Naive thymus-derived CD4-positive, alpha-beta T cell (primary cell): ENCODE measurements around the gene HSPA12B. TPM values are rescaled to one million over a fixed set of nuclear protein-coding genes. Genes with fewer than 3 reads are reported as not detected.

Source experiments
- ATAC-seq: fragments of 150-1000 bp; cut with Tn5 transposase; 2 replicates; pipeline ENCODE4 v1.10.0; 2021; ENCODE audit warnings: mild to moderate bottlenecking, moderate library complexity
- CTCF ChIA-PET: fragments of 350-600 bp; sonication (Branson Sonifier 250); formaldehyde crosslinking; loops from one replicate; lab custom pipeline; 2021; ENCODE audit warnings: antibody characterized with exemption; lab: Charles Lee
- POLR2A ChIA-PET: fragments of 350-600 bp; sonication (Branson Sonifier 250); formaldehyde crosslinking; loops from one replicate; lab custom pipeline; 2021; ENCODE audit warnings: antibody characterized with exemption, inconsistent platforms; lab: Charles Lee
- DNase-seq, 9 donors: peaks; one replicate each; pipeline versions ENCODE4 v3.0.0 to v3.0.0-alpha.2; 2020 to 2022; ENCODE audit warnings: mixed read lengths in 1 of 9
- H3K27ac ChIP-seq: one replicate; pipeline ENCODE4 v1.7.0; 2013; ENCODE audit warnings: mild to moderate bottlenecking, low read depth, low read length, moderate library complexity
- H3K27me3 ChIP-seq, 2 donors: one replicate each; pipeline ENCODE4 v1.7.0; 2013; ENCODE audit warnings: low read length in 2 of 2, mild to moderate bottlenecking in 2 of 2, moderate library complexity in 2 of 2; ENCODE audit not compliant: control insufficient read depth in 2 of 2, insufficient read depth in 2 of 2
- H3K36me3 ChIP-seq, 3 experiments: 1 replicate in 2 of 3; 2 replicates in 1 of 3; pipeline ENCODE4 v1.7.0; 2013; ENCODE audit warnings: low read length in 3 of 3, mild to moderate bottlenecking in 3 of 3, moderate library complexity in 1 of 3; ENCODE audit not compliant: insufficient read depth in 3 of 3, control insufficient read depth in 2 of 3
- H3K4me1 ChIP-seq, 2 donors: one replicate each; pipeline ENCODE4 v1.7.0; 2013; ENCODE audit warnings: low read length in 2 of 2, mild to moderate bottlenecking in 2 of 2, moderate library complexity in 1 of 2; ENCODE audit not compliant: control insufficient read depth in 2 of 2, insufficient read depth in 2 of 2
- H3K4me3 ChIP-seq: 2 replicates; pipeline ENCODE4 v1.7.0; 2013; ENCODE audit warnings: mild to moderate bottlenecking, low read length
- H3K9me3 ChIP-seq, 3 experiments: 1 replicate in 2 of 3; 2 replicates in 1 of 3; pipeline ENCODE4 v1.7.0; 2013; ENCODE audit warnings: low read length in 3 of 3; ENCODE audit not compliant: control insufficient read depth in 2 of 3
- H3K27ac Mint-ChIP-seq, 9 donors: one replicate each; pipeline ENCODE4 v1.8.0; 2020 to 2022; ENCODE audit warnings: mixed read lengths in 9 of 9, mild to moderate bottlenecking in 8 of 9, moderate library complexity in 5 of 9, inconsistent platforms in 2 of 9
- H3K27me3 Mint-ChIP-seq, 5 donors: one replicate each; pipeline ENCODE4 v1.8.0; 2021 to 2022; ENCODE audit warnings: mixed read lengths in 5 of 5, mild to moderate bottlenecking in 1 of 5
- H3K36me3 Mint-ChIP-seq, 5 donors: one replicate each; pipeline ENCODE4 v1.8.0; 2020 to 2022; ENCODE audit warnings: mixed read lengths in 5 of 5, mild to moderate bottlenecking in 3 of 5, inconsistent platforms in 1 of 5
- H3K4me1 Mint-ChIP-seq, 7 donors: one replicate each; pipeline ENCODE4 v1.8.0; 2020 to 2022; ENCODE audit warnings: mixed read lengths in 7 of 7, mild to moderate bottlenecking in 3 of 7, inconsistent platforms in 1 of 7
- H3K4me3 Mint-ChIP-seq, 10 donors: one replicate each; pipeline ENCODE4 v1.8.0; 2020 to 2022; ENCODE audit warnings: mild to moderate bottlenecking in 10 of 10, mixed read lengths in 10 of 10, moderate library complexity in 6 of 10, inconsistent platforms in 2 of 10
- H3K9me3 Mint-ChIP-seq, 11 donors: one replicate each; pipeline ENCODE4 v1.8.0; 2020 to 2022; ENCODE audit warnings: mixed read lengths in 11 of 11, mild to moderate bottlenecking in 4 of 11, inconsistent platforms in 1 of 11, moderate library complexity in 1 of 11
- intact Hi-C, 2 donors: fragments of 100-400 bp; cut with micrococcal nuclease; formaldehyde crosslinking; loops; one replicate each; pipeline ENCODE4 v1.15.1; 2023
- polyA plus RNA-seq, 2 donors: library from polyadenylated mRNA; unstranded; fragments of 300-500 nt; fragmentation: Illumina TruSeq; gene quantifications; one replicate each; pipeline ENCODE4 v1.2.3, GENCODE V29; 2021
- total RNA-seq, 6 experiments: library from RNA in 5 of 6; stranded (reverse) in 5 of 6; gene quantifications; 1 replicate in 5 of 6; 2 replicates in 1 of 6; pipeline ENCODE4 v1.2.3 and lab custom pipeline; 2021 to 2026

The HSPA12B gene
- total and polyA plus RNA-seq, 7 experiments from 2014 or later, result 0.09 to 0.20 TPM; not detected in 5

DNA sequence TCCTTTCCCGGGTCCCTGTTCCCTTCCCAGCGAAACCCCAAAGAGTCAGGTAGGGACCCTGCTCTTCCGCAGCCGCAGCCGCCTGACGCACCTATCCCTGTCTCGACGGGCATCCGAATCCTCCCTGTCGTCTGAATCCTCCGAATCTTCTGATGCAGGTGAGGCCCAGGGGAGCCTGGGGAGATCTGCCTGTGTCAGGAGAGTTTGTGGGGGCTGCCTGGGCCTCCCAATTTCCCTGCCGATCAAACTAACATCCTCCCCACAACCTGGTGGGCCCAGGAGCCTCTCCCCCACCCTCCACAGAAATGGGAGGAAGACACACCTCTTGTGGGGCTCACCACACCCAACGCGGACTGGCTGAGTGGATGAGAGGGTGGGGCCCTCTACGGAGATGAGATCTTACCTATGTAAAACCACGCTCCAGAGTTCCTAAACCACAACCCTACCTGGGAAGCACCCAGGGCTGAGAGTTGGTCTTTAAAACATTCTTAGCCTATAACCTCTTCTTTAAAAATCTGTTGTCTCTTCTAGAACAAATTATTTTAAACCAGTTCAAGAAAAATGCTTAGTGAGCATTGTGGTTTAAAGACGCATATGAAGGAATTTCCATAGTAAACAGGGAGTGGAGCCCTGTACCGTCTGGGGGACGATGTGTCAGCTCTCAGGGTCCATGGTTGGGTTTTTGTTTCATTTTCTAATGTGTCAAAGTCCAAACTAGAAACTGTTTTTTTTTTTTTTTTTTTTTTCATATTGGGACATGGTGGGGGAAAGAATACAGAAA, 65.3 kb downstream of the HSPA12B start:
- peaks cover 36 to 52% of the 10 kb centered on the region in 2 donors for H3K4me1 ChIP-seq
- Mint-ChIP-seq H3K27me3 (no peaks in the 10 kb centered on the region), H3K4me3 (peak overlapping the region; percentile 90 to 99 (median 98)), H3K9me3 (no peaks in the 10 kb centered on the region), H3K36me3 (peaks cover 9 to 49% (median 28%) of the 10 kb centered on the region in 5 donors), H3K27ac (peak overlapping the region; percentile 74 to 100 (median 97)), H3K4me1 (peaks cover 34 to 60% (median 47%) of the 10 kb centered on the region in 7 donors)
- peak in 2 of 9 donors; percentile 32 to 59 for DNase-seq
- POLR2A ChIA-PET, result interaction anchor here (0.6 to 3.5 kb wide), 3 partner anchors 18 to 34 kb away, joined by 3 to 134 read pairs (median 4); partner anchors contain the start of genes ADISSP and AP5S1
- H3K4me3 ChIP-seq, result peak overlapping the region; percentile 90
- H3K27me3 ChIP-seq, result no peaks in the 10 kb centered on the region
- ATAC-seq, result no peak
- H3K9me3 ChIP-seq, result no peaks in the 10 kb centered on the region
- H3K36me3 ChIP-seq, result peaks cover 20 to 47% (median 26%) of the 10 kb centered on the region in 3 experiments
- peak overlapping the region; percentile 78 for H3K27ac ChIP-seq
- CTCF ChIA-PET, result interaction anchor here (2.0 to 4.7 kb wide), 3 partner anchors 15 to 22 kb away, joined by 12 to 45 read pairs (median 17); partner anchors contain the start of gene AP5S1
- intact Hi-C loops, result loop anchor here (2.0 to 5.0 kb wide), 3 partner anchors 17 to 1330 kb away; partner anchors contain the start of genes CDS2 (in 1 of the 2), PANK2 (in 1 of the 2) and SPEF1 (in 1 of the 2)

DNA sequence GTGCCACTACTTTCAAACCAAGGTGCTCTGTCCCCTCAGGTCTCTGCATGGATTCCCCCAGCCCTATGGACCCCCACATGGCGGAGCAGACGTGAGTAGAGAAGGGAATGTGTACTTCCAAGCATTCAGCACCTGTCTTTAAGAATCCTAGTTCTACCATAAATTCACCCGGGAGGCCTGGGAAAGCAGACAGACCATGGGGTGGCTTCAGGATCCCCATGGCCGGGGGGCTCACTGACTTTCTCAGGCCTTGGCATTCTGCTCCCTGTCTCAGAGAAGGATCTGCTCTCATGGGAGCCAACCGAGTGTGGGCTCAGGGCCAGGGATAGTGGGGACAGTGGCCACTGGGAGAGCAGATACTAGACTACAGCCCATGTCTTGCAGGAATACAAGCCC, 65.9 kb downstream of the HSPA12B start:
- ATAC-seq (no peak), DNase-seq (no peak)
- H3K4me3 Mint-ChIP-seq, result peak overlapping the region; percentile 90 to 99 (median 98)
- H3K36me3 Mint-ChIP-seq, result peaks cover 12 to 53% (median 33%) of the 10 kb centered on the region in 5 donors
- Histone ChIP-seq H3K27me3 (no peaks in the 10 kb centered on the region), H3K4me3 (peak overlapping the region; percentile 90), H3K36me3 (peaks cover 25 to 53% (median 32%) of the 10 kb centered on the region in 3 experiments), H3K4me1 (peaks cover 36 to 52% of the 10 kb centered on the region in 2 donors), H3K9me3 (no peaks in the 10 kb centered on the region), H3K27ac (peak overlapping the region; percentile 78)
- H3K27me3 Mint-ChIP-seq, result no peaks in the 10 kb centered on the region
- H3K27ac Mint-ChIP-seq, result peak overlapping the region; percentile 74 to 100 (median 97)
- no peaks in the 10 kb centered on the region for H3K9me3 Mint-ChIP-seq
- ChIA-PET CTCF (interaction anchor here (2.0 to 4.7 kb wide), 2 partner anchors 14 to 22 kb away, joined by 12 to 45 read pairs; partner anchors contain the start of gene AP5S1), POLR2A (interaction anchor here (1.0 kb wide), 1 partner anchor 31 kb away, joined by 4 read pairs; the partner anchor contains the start of gene ADISSP)
- intact Hi-C loops, result loop anchor here in 1 of 2 donors (5.0 kb wide), 1 partner anchor 1329 kb away; the partner anchor contains the start of gene CDS2
- peaks cover 35 to 64% (median 51%) of the 10 kb centered on the region in 7 donors for H3K4me1 Mint-ChIP-seq

DNA sequence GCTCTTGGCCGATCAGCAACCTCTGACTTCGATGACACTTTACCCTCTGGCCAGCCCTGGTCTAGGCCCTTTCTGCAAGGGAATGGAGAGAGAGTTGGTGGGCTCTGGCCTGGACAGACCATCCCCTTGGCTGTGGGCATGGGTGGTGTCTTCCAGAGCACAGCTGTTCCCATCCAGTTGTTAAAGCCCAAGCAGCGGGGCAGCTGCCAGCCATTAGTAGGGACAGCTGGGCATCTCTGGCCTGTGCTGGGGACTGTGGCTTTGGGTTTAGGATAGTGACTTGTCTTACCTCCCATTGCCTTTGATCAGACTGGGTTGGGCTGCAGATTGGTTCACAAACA, 66.4 kb downstream of the HSPA12B start:
- Histone ChIP-seq H3K27ac (peak overlapping the region; percentile 78), H3K9me3 (no peaks in the 10 kb centered on the region), H3K27me3 (no peaks in the 10 kb centered on the region), H3K4me1 (peaks cover 36 to 52% of the 10 kb centered on the region in 2 donors), H3K4me3 (peak overlapping the region; percentile 90), H3K36me3 (peaks cover 31 to 58% (median 37%) of the 10 kb centered on the region in 3 experiments)
- Mint-ChIP-seq H3K4me3 (peak overlapping the region; percentile 90 to 99 (median 98)), H3K4me1 (peaks cover 41 to 69% (median 56%) of the 10 kb centered on the region in 7 donors), H3K9me3 (no peaks in the 10 kb centered on the region), H3K36me3 (peaks cover 12 to 58% (median 38%) of the 10 kb centered on the region in 5 donors), H3K27ac (peak overlapping the region; percentile 74 to 100 (median 97)), H3K27me3 (no peaks in the 10 kb centered on the region)
- ChIA-PET POLR2A (interaction anchor here (0.7 to 2.2 kb wide), 3 partner anchors 31 to 240 kb away, joined by 3 to 12 read pairs (median 3); partner anchors contain the start of gene ADISSP), CTCF (interaction anchor here (1.2 to 4.7 kb wide), 3 partner anchors 10 to 21 kb away, joined by 6 to 45 read pairs (median 12); partner anchors contain the start of gene AP5S1)
- ATAC-seq (no peak), DNase-seq (no peak)
- intact Hi-C loops, result loop anchor here in 1 of 2 donors (5.0 kb wide), 1 partner anchor 1328 kb away; the partner anchor contains the start of gene CDS2

DNA sequence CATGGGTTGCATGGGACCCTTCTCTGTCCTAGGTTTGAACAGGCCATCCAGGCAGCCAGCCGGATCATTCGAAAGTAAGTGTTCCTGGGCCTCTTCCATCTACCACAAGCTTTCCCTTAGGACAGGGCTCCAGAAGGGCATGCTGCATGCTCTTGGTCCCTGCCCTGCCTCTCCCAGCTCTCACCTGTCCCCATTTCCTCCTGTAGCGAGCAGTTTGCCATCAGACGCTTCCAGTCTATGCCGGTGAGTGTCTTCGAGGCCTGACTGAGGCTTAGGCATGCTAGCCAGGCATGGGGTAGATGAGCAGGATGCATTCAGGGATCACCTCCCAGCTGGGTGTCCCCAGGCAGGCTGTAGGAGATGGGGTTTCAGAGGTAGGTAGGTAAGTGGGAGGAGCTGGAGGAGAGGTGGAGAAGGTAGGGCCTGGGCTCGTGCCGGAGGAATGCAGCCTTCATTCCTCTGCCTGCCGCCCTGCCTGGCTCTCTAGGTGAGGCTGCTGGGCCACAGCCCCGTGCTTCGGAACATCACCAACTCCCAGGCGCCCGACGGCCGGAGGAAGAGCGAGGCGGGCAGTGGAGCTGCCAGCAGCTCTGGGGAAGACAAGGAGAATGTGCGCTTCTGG, 67.9 kb downstream of the HSPA12B start:
- Histone ChIP-seq H3K27me3 (no peaks in the 10 kb centered on the region), H3K36me3 (peaks cover 36 to 73% (median 43%) of the 10 kb centered on the region in 3 experiments), H3K4me1 (peaks cover 36 to 46% of the 10 kb centered on the region in 2 donors), H3K9me3 (no peaks in the 10 kb centered on the region), H3K27ac (peak overlapping the region; percentile 78), H3K4me3 (peak overlapping the region; percentile 90)
- no peaks in the 10 kb centered on the region for H3K27me3 Mint-ChIP-seq
- H3K4me3 Mint-ChIP-seq, result peak overlapping the region; percentile 32 to 99 (median 97)
- ATAC-seq (no peak), DNase-seq (no peak)
- CTCF ChIA-PET, result interaction anchor here (0.9 to 4.7 kb wide), 3 partner anchors 12 to 20 kb away, joined by 3 to 45 read pairs (median 12); partner anchors contain the start of gene AP5S1
- H3K9me3 Mint-ChIP-seq, result no peaks in the 10 kb centered on the region
- H3K27ac Mint-ChIP-seq, result peak overlapping the region; percentile 74 to 100 (median 97)
- H3K36me3 Mint-ChIP-seq, result peaks cover 15 to 69% (median 47%) of the 10 kb centered on the region in 5 donors
- intact Hi-C loops, result no loop called here
- POLR2A ChIA-PET, result interaction anchor here (1.0 to 2.5 kb wide), 4 partner anchors 11 to 55 kb away, joined by 3 to 24 read pairs (median 8); partner anchors contain the start of genes ADISSP and CENPB
- H3K4me1 Mint-ChIP-seq, result peaks cover 47 to 79% (median 62%) of the 10 kb centered on the region in 7 donors

DNA sequence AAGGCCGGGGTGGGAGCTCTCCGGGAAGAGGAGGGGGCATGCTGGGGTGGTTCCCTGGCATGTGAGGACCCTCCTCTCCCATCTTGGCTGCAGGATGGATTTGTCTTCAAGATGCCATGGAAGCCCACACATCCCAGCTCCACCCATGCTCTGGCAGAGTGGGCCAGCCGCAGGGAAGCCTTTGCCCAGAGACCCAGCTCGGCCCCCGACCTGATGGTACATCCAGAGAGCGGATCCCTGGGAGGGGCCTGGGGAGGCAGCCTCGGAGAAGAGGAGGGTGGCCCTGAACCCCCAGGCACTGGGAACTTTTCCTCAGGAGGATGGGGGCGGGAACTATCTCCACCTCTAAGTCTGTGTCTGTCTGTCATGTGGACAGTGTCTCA, 68.4 kb downstream of the HSPA12B start:
- Histone ChIP-seq H3K4me1 (peaks cover 40 to 44% of the 10 kb centered on the region in 2 donors), H3K9me3 (no peaks in the 10 kb centered on the region), H3K36me3 (peaks cover 36 to 76% (median 43%) of the 10 kb centered on the region in 3 experiments), H3K27ac (peak overlapping the region; percentile 78), H3K27me3 (no peaks in the 10 kb centered on the region), H3K4me3 (no peak overlapping the region)
- ChIA-PET CTCF (interaction anchor here (0.9 to 4.7 kb wide), 2 partner anchors 12 to 20 kb away, joined by 3 to 45 read pairs; partner anchors contain the start of gene AP5S1), POLR2A (interaction anchor here (2.2 to 2.5 kb wide), 2 partner anchors 12 to 33 kb away, joined by 12 to 24 read pairs; partner anchors contain the start of genes ADISSP and CENPB)
- no peak for DNase-seq
- Mint-ChIP-seq H3K36me3 (peaks cover 19 to 74% (median 52%) of the 10 kb centered on the region in 5 donors), H3K4me1 (peaks cover 49 to 83% (median 66%) of the 10 kb centered on the region in 7 donors), H3K27me3 (no peaks in the 10 kb centered on the region), H3K4me3 (peak overlapping the region in 6 of 10 donors; percentile 17 to 99 (median 69)), H3K27ac (peak overlapping the region; percentile 73 to 100 (median 97)), H3K9me3 (no peaks in the 10 kb centered on the region)
- intact Hi-C loops, result no loop called here
- no peak for ATAC-seq
